HG03521 (cell line): ENCODE data around the gene MYO1G.
A peak's percentile ranks its signal among the peaks of the same experiment; 100 is the strongest.
"Not testable (repeated sequence)": the region's sequence is repeated elsewhere in the genome, so short reads cannot be mapped to it uniquely, and the experiment has no call there.

Source experiments
- ATAC-seq: cut with Tn5 transposase; IDR thresholded peaks from one replicate; pipeline ENCODE4 v1.9.1; 2021; ENCODE audit warnings: mild to moderate bottlenecking, moderate library complexity; ENCODE audit not compliant: unreplicated experiment

Gene MYO1G

DNA sequence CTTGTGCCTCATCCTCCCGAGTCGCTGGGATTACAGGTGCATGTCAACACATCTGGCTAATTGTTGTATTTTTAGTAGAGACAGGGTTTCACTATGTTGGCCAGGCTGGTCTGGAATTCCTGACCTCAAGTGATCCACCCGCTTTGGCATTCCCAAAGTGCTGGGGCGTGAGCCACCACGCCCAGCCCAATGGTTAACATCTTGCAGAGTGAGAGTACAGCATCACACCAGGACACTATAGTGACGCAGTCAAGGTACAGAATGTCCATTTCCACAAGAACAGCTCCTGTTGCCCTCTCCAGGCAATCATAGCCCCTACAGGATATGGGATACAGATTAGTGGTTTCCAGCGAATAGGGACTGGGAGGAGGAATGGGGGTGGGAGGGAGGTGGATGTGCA lies 34.0 kb downstream of the MYO1G start:
- ATAC-seq, result no peak

DNA sequence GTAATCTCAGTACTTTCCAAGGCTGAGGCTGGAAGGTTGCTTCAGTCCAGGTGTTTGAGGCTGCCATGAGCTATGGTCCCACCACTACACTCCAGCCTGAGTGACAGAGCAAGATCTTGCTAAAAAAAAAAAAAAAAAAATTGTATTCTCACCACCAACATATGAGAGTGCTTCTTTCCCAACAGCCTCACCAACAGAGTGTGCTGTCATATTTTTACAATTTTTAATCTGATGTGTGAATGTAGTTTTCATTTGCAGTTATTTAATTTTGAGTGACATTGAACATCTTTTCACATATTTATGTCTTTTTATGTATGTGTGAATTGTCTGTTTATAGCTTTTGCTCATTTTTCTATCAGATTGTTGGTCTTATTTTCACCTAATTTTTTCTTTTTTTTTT lies 35.2 kb downstream of the MYO1G start:
- no peak for ATAC-seq

DNA sequence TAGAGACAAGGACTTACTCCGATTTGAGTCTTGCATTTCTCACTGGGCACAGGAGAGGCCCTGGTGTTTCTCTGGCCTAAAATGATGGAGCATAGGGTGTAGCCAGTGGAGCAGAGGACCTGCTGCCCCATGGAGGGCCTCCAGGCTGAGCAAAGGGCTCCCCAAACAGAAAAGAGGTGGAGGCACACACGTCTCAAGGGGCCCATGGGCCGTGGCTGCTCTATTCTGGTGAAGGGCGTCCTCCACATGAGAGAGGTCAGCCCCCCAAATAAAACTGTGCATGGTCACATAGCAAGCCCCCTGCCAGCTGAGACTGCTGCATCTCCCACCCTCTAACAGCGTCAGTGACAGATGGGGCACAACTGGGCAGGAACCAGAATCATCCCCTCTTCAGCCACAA lies 41.4 kb downstream of the MYO1G start:
- ATAC-seq, result no peak

DNA sequence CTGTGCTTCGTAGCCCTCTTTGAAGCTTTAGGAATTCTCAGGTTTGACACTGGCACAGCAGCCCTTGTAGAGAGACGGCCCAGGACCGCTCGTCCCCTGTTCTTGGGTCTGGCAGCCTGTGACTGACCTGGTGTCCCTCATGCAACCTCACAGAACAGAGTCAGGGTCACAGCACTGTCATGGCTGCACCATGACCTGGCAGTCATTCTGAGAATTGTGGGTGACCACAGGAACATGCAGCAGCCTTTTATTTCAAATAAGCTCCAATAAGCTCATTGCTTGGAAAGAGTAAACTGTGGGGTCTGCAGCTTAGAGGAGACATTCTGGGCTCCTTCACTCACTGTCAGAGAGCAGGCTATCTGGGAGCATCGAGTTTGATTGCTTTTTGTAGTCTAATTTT lies 42.5 kb downstream of the MYO1G start:
- ATAC-seq, result no peak

DNA sequence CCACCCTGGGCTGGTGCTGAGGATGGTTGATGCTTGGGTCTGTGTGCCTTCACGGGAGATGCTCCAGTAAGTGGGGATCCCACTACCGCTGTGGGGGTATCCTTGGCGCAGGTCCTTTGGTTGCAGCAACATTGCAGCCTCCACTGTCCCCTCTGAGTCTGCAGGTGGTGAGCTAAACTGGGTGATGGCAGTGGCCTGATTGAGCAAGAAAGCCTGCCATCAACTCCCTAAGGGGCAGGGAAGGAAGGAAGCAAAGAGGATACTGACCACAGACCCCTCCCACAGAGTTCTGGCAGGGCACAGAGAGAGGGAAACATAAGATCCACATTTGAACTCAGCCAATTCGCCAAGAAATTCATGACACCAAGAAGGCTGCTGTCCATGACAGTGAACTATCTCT lies 43.2 kb downstream of the MYO1G start:
- ATAC-seq, result no peak

DNA sequence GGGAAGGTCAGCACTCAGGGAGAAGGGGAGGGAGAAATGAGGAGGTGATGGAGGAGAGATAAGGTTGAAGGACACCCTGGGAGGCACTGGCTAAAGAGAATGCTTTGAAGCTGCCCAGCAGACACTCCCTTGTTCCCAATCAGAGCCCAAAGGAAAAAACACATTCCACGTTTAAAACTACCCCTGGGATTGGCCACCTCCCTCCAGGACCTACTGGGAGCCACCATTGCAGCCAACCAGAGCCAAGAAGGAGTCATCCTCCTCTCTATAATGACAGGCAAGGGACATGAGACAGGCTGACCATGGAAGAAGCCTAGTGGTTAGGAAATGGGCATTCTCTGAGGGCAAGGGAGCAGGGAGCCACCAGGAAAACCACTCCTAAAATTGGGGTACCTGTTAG lies 43.8 kb downstream of the MYO1G start:
- no peak for ATAC-seq

DNA sequence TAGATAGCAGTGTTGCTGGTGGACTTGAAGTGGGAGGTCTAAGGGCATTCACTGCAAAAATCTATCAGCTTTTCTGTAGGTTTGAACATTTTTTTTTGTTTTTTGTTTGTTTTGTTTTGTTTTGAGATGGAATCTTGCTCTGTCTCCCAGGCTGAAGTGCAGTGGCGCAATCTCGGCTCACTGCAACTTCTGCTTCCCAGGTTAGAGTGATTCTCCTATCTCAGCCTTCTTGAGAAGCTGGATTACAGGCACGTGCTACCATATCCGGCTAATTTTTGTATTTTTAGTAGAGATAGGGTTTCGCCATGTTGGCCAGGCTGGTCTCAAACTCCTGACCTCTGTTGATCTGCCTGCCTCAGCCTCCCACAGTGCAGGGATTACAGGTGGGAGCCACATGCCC lies 44.3 kb downstream of the MYO1G start:
- not testable (repeated sequence) for ATAC-seq

DNA sequence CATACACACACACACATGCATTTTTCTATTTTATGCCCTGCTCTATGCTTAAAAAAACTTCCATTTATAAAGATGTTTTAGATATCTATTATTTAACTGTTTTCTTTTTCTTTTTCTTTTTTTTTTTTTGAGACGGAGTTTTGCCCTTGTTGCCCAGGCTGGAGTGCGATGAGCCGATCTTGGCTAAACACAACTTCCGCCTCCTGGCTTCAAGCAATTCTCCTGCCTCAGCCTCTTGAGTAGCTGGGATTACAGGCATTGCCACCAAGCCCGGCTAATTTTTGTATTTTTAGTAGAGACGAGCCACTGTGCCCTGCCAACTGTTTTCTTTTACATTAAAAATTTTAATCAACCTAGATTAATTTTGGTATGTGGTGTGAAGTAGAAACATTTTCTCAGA lies 47.9 kb downstream of the MYO1G start:
- no peak for ATAC-seq

DNA sequence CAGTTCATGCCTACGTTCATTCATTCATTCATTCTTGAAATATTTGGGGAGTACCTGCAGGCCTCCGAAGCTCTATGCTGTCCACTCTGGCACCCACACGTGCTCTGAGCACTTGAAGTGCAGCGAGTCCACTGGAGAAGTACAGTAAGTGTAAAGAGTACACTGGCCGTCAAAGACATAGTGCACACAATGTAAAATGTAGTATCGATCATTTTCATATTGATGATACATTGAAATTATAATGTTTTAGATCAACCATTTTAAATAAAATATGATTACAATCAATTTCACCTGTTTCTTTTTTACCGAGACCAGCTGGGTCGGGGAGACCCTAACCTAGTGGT lies 56.5 kb downstream of the MYO1G start:
- ATAC-seq, result no peak

DNA sequence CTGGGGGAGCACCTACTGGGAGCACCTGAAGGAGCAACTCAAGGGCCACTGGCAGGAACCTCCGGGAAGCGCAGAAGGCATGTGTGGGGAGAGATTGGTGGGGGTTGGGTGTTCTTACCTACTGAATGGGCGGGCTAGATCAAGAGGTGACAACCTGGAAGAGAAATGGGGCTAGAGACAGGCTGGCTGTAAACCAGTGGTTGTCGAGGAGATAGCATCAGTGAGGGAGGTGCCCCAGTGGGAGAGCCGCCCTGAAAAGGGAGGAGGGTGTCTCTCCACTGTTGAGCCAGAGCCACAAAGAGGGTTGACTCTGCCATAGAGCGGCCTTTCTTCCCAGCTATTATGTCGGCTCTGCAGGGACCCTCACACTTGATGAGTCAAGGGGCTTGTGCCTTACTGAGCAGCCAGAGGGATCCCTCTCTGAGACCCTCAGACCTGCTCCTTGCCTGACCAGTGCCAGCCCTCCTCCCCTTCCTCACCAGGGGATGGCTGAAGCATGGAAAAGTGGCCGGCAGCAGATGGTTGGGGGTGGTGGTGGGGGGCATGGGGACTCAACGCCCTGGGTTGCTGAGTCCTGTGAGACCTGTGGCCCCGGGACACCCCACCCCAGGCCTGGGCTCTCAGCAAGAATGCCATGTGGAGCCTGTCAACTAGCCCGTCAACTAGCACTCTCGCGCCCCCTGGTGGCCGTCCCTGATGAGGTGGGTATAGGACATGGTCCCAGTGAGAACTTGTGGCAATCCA lies 57.0 kb downstream of the MYO1G start:
- peak; percentile 50 for ATAC-seq

DNA sequence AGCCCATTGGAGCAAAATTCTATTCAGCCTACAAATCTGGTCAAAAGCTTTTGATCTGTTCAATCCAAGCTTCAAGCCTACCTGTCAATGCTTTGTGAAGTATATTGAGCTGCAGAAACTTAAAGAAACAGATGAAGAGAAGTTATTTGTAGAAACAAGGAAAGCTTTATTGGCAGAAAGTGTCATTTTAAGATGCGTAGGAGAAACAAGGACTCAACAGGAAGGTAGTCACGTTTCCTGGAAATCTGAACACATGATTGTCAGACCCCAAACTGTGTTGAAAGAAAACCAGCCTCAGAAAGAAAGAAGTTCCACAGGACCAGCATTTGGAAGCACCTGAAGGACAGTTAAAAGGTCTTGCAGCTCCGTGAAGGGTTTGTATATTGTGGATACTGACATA lies 58.7 kb downstream of the MYO1G start:
- ATAC-seq, result no peak

DNA sequence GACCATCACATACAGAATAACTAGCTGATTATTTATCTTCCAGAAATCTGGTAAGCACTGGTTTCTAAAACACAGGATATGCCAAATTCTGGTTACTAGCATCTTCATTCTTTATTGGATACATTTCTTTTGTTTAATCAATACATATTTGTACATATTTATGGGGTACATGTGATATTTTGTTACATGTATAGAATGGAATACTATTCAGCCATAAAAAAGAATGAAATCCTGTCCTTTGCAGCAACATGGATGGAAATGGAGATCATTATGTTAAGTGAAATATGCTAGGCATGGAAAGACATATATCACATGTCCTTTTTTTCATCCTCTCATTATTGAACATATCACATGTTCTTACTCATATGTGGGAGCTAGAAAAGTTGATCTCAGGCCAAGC lies 60.8 kb downstream of the MYO1G start:
- no peak for ATAC-seq

DNA sequence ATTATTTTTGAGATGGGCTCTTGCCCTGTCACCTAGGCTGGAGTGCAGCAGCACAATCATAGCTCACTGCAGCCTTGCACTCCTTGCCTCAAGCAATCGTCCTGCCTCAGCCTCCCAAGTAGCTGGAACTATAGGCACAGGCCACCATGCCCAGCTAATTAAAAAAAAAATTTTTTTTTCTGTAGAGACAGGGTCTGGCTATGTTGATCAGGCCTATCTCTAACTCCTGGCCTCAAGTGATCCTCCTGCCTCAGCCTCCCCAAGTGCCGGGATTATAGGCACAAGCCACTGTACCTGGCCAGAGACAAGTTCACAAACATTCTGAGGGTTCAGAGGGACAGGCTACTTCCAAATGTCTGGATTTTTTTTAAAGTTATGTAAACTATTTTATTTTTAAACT lies 61.4 kb downstream of the MYO1G start:
- ATAC-seq, result no peak

DNA sequence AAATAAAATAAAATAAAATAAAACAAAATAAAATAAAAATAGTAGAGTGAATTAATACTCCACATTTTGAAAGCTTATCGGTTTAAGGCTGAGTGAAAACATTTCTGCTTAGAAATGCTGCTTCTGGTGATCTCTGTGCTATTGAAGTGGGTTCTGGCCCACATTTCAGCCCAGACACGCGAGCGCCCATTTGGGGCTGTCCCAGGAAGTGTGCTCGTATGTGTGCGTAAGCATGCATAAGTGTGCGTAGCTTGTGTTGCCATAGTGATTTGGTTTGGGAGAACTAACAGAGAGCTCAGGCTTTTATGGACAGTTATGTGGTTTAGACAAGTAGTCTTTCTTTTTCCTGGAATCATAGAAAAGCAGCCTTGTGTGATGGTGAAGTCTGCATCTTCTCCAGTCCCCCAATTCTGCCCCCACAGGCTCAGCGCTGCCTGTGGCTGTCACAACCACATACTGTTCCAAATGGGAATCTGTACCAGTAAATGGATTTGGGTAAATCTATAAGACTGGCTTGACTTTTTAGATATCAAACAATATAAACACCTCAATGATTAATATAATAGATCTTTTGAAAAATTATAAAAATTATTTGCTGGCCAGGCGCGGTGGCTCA lies 63.7 kb downstream of the MYO1G start:
- no peak for ATAC-seq

DNA sequence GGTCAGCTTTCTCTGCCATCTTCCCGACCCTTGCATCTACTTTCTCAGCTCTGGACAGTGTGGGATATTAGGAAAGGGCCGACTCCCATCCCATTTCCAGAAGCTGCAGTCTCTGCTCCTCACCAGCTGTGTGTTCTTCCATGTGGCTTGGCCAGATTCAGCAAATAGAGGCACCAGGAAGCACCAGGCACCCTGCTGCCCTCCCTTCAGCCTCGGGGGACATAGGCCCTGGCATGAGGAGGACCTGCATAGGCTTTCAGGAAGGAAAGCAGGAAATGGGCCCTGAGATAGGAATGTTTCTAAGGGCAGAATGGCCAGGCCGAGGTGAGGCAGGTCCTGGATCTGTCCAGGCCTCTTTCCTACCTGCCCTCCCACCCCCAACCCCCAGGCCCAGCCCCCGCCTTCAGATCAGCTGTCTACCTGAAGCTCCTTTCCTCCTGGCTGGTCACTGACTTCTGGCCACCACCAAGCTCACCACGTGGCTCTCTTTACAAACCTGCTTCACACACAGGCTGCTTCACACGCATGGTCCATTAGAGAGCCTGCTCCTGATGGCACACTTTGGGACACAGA lies 66.0 kb downstream of the MYO1G start:
- ATAC-seq, result no peak
